Astrocyte of the hippocampus (primary cell): ENCODE data around the gene EFCAB12.

Source experiments
- DNase-seq: peaks from one replicate; pipeline ENCODE4 v3.0.0; 2011; ENCODE audit warnings: low read depth, low spot score

EFCAB12 gene

GRCh38 chr3:129428376-129429079, at the start of gene EFCAB12:
EFCAB12 (minus strand) TSS chr3:129428636; CDS start chr3:129428488, 148 bp downstream.
- DNase-seq = peak; percentile 97

GRCh38 chr3:129476586-129476985, 48.1 kb upstream of the EFCAB12 start:
- no peak for DNase-seq

GRCh38 chr3:129475863-129476262, 47.4 kb upstream of the EFCAB12 start:
- no peak for DNase-seq

DNA sequence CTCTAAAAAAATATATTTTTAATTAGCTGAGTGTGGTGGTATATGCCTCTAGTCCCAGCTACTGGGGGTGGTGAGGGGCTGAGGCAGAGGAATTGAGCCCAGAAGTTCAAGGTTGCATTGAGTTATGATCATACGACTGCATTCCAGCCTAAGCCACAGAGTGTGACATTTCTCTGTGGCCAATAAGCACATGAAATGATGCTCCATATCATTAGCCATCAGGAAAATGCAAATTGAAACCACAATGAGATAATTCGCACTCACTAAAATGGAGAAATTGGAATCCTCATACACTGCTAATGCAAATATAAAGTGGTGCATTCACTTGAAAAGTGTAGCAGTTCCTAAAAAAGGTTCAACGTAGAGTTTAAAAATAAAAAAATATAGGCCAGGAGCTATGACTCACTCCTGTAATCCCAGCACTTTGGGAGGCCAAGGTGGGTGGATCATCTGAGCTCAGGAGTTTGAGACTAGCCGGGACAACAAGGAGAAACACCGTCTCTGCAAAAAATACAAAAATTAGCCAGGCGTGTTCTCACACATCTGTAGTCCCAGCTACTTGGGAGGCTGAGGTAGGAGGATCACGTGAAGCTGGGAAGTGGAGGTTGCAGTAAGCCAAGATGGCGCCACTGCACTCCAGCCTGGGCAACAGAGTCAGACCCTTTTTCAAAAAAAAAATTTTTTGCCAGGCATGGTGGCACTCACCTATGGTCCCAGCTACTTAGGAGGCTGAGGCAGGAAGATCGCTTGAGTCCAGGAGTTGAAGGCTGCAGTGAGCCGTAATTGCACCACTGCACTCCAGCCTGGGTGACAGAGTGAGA, 46.8 kb upstream of the EFCAB12 start:
- no peak for DNase-seq

DNA sequence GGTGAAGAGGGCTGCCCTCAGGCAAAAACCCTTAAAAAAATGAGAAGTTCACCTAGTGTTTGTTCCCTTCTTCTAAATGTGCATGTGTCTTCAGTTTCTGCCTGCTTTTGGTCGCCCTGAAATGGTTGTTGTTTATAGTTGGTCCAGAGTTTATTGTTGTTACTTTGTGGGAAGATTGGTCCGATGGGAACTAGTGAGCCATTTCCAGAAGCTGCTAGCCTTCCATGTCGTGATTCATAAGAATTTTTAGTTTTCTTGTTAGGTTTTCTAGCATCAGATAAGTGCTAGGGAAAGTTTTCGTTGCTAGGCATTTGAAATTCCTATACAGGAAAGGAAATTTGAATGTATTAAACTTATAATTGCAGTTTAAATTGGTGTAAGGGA, 45.3 kb upstream of the EFCAB12 start:
- DNase-seq = no peak

- DNase-seq = no peak
Observed at GRCh38 chr3:129473067-129473768, 44.8 kb upstream of the EFCAB12 start.

DNA sequence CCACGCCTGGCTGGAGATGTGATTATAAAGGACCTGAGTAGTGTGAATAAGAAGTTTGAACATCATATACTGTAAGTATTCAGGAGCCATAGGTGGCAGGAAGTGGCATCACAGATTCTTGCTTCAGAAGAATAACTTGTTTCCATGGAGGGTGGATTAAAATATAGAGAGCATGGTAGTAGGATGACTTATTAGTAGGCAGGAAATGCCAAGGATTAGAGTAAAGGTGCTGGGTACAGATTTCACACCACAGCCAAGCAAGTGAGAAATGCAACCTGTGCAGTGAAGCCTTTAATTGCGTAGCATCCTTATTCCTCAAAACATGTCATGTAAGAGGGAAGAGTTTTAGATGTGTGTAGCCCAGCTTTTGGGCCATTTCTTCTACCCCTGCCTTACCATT, 42.4 kb upstream of the EFCAB12 start:
- DNase-seq = no peak

- no peak for DNase-seq
Observed at GRCh38 chr3:129469026-129469425, 40.6 kb upstream of the EFCAB12 start.

DNA sequence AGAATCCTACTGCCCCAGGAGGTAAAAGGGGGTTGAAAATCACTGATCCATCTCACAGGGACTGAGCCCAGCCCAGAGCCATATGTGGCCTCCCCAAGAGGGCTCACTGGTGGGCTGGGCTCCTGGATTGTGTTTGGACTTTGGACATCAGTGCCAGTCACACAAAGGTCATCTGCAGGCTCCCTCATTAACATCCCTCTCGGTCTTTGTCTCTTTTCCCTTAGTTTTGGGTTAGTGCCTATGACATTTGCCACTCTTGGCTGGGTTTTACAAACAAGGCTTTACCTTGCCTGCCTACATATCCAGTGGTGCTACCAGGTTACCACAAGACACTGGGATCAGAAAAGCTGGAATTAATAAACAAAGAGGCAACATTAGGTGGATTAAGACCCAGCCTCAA, 39.5 kb upstream of the EFCAB12 start:
- DNase-seq = no peak

GRCh38 chr3:129463716-129464115, 35.3 kb upstream of the EFCAB12 start:
- DNase-seq = no peak

DNA sequence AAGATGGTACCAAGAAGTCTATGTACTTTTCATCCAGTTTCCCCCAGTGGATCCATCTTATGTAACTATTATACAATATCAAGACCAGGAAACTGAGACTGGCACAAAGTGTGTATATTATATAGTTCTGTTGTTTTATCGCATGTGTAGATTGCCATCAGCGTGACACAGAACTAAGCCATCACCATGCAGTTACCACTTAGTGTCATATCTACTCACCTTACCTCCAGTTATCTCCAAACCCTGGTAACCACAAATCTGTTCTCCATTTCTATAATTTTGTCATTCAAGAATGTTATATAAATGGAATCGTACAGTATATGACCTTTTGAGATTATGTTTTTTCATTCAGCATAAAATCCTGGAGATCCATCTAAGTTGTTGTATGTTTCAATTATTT, 34.7 kb upstream of the EFCAB12 start:
- no peak for DNase-seq

DNA sequence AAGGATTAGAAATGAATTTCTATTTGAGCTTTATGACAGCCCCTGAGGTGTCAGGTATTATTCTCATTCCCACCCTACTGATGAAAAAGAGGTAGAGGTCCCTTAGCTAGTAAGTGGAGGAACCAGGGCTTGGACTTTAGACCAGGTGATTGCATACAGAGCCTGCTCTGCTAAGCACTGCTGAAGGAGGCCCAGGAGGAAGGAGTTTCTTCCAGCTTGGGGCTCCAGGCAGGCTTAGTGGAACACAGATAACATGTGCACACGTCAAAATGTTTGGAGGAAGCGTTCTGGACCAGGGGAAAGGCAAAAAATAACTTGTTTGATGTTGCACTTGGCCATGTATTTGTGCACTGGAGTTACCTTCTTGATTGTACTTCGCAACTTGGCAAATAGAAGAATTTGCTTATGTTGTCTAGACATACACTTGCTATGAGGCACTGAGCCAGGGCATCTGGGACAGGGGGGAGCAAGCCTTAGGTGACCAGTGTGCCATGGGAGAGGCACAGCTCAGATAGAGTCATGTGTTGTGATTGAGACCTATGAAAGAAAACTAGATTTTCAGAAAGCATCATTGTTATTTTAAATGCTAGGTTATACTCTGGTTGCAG, 34.0 kb upstream of the EFCAB12 start:
- no peak for DNase-seq

GRCh38 chr3:129461461-129462146, 33.2 kb upstream of the EFCAB12 start:
- peak; percentile 31 for DNase-seq

DNA sequence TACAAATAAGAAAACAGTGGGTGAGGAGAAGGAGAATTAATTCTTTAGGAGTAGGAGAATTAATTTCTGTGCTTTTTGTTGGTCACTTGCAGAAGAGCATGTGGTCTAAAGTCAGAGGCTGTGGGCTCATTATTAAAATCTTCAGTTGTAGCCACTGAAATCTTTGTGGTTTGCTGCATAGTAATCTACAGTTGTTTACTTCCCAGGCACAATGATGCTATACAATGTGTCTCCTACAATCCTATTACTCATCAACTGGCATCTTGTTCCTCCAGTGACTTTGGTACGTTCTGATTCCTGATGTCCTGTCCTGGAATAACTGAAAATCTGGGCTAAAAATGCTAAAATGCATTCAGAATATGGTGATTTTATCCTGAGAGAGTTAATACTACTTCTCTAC, 32.6 kb upstream of the EFCAB12 start:
- peak; percentile 69 for DNase-seq

DNA sequence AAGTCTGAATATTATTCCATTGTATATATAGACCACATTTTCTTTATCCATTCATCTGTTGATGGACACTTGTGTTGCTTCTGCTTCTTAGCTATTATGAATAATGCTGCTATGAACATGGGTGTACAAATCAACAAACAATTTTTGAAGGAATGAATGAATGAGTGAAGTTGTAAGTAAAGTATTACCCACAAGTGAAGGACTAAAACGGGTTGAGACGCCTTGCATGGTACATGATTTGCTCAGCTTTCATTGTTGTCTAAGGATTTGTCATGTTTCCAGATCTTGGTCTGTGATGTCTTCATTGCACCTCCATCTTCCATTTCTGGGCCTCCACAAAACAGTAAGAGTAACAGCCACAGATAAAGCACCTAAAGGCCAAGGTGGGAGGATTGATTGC, 32.1 kb upstream of the EFCAB12 start:
- no peak for DNase-seq

DNA sequence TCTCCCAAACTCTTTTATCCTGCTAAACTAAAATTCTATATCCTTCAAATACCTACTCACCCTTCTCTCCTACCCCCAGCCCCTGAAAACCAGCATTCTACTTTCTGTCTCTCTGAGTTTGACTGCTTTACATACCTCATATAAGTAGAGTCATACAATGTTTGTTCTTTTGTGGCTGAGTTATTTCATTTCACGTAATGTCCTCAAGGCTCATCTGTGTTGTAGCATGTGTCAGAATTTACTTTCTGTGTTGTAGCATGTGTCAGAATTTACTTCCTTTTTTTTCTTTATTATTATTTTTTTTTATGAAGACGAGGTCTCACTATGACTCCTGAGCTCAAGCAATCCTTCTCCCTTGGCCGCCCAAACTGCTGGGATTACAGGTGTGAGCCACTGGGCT, 31.7 kb upstream of the EFCAB12 start:
- no peak for DNase-seq

DNA sequence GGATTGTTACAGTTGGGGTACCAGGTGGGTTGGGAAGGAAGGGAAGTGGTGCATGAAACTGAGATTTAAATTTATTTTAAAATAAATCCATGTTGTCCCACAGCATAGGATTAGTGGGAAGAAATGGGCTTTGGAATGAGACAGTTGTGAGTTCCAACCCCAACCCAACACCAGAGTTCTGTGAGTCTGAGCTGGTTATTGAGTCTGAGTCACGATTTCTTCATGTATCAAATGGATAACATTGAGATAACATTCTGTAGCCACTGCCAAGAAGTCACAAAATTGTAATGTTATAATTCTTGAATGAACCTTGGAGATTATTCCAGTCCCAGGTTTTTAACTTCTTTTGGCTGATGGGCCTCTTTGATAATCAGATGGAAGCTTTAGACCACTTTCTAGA, 25.3 kb upstream of the EFCAB12 start:
- no peak for DNase-seq

- peak; percentile 65 for DNase-seq
Observed at GRCh38 chr3:129449279-129450115, 21.1 kb upstream of the EFCAB12 start.

- DNase-seq = no peak
Observed at GRCh38 chr3:129448186-129448895, 19.9 kb upstream of the EFCAB12 start.

GRCh38 chr3:129446926-129447325, 18.5 kb upstream of the EFCAB12 start:
- no peak for DNase-seq
